ENCODE results near the gene STK16. TPM values are rescaled to one million over a fixed set of nuclear protein-coding genes. Genes with fewer than 3 reads are reported as not detected.

Gene STK16
- total RNA-seq, 2 experiments from 2014 or later = 11.2 to 14.1 TPM

GRCh38 chr2:219269362-219270054 lies 24.2 kb downstream of the STK16 start:
- POLR2A ChIA-PET = interaction anchor here (1.3 kb wide), 1 partner anchor 10 kb away, joined by 5 read pairs; the partner anchor contains the start of gene DNAJB2
- no peak for DNase-seq

DNA sequence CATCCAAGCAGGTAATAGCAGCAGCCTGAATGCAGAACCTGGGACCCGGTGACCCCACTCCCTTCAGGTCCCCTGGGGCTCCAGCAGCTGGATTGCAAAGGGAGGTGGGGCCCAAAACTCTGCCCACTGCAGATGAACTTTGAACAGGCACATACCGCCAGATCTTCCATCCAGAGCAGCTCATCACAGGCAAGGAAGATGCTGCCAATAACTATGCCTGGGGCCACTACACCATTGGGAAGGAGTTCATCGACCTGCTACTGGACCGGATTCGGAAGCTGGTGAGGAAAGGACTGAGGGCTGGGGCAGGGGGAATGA lies 24.7 kb downstream of the STK16 start:
- DNase-seq (no peak), ATAC-seq (ENCODE audit: poor library complexity) (no peak)
- ChIA-PET CTCF (no interaction called here), POLR2A (interaction anchor here (1.3 kb wide), 1 partner anchor 9 kb away, joined by 5 read pairs; the partner anchor contains the start of gene DNAJB2)
- no peak overlapping the region for H3K4me3 ChIP-seq (ENCODE audit: low read length)
- H3K9me3 Mint-ChIP-seq = no peaks in the 10 kb centered on the region
- H3K9me3 ChIP-seq (ENCODE audit: control insufficient read depth in 1 of 2, insufficient read depth in 1 of 2, low read length in 2 of 2) = no peaks in the 10 kb centered on the region
- H3K27me3 ChIP-seq (ENCODE audit: control insufficient read depth in 1 of 2, insufficient read depth in 2 of 2, low read length in 2 of 2) = peaks cover 0 to 2% of the 10 kb centered on the region in 2 experiments
- intact Hi-C loops (cut with DNase I, micrococcal nuclease) = no loop called here
- no peaks in the 10 kb centered on the region for H3K4me1 Mint-ChIP-seq (ENCODE audit: low read depth)
- no peak overlapping the region for H3K4me3 Mint-ChIP-seq
- H3K36me3 ChIP-seq (ENCODE audit: insufficient read depth, low read length) = no peaks in the 10 kb centered on the region
- TF ChIP-seq, protein P1, sequence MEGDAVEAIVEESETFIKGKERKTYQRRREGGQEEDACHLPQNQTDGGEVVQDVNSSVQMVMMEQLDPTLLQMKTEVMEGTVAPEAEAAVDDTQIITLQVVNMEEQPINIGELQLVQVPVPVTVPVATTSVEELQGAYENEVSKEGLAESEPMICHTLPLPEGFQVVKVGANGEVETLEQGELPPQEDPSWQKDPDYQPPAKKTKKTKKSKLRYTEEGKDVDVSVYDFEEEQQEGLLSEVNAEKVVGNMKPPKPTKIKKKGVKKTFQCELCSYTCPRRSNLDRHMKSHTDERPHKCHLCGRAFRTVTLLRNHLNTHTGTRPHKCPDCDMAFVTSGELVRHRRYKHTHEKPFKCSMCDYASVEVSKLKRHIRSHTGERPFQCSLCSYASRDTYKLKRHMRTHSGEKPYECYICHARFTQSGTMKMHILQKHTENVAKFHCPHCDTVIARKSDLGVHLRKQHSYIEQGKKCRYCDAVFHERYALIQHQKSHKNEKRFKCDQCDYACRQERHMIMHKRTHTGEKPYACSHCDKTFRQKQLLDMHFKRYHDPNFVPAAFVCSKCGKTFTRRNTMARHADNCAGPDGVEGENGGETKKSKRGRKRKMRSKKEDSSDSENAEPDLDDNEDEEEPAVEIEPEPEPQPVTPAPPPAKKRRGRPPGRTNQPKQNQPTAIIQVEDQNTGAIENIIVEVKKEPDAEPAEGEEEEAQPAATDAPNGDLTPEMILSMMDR (IDR thresholded peaks at IDR 0.05) = no peak
- no peaks in the 10 kb centered on the region for H3K27me3 Mint-ChIP-seq
- no peak overlapping the region for H3K27ac ChIP-seq (ENCODE audit: low read depth in 1 of 2, low read length in 2 of 2)
- no peaks in the 10 kb centered on the region for H3K4me1 ChIP-seq (ENCODE audit: insufficient read depth, low read length)
- no peaks in the 10 kb centered on the region for H3K36me3 Mint-ChIP-seq (ENCODE audit: low read depth)
- no peak overlapping the region for H3K27ac Mint-ChIP-seq

More at GRCh38 chr2:219269362-219270054, 24.2 kb downstream of the STK16 start:
- no peaks in the 10 kb centered on the region for H3K9me3 ChIP-seq (ENCODE audit: control insufficient read depth in 1 of 2, insufficient read depth in 1 of 2, low read length in 2 of 2)
- peaks cover 0 to 2% of the 10 kb centered on the region in 2 experiments for H3K27me3 ChIP-seq (ENCODE audit: control insufficient read depth in 1 of 2, insufficient read depth in 2 of 2, low read length in 2 of 2)
- no peak for ATAC-seq (ENCODE audit: poor library complexity)
- Mint-ChIP-seq H3K4me1 (ENCODE audit: low read depth) (no peaks in the 10 kb centered on the region), H3K27me3 (no peaks in the 10 kb centered on the region), H3K9me3 (no peaks in the 10 kb centered on the region), H3K4me3 (no peak overlapping the region), H3K36me3 (ENCODE audit: low read depth) (no peaks in the 10 kb centered on the region), H3K27ac (no peak overlapping the region)
- CTCF ChIA-PET = no interaction called here
- intact Hi-C loops (cut with DNase I, micrococcal nuclease) = no loop called here
- TF ChIP-seq, protein P1 (IDR thresholded peaks at IDR 0.05) = no peak
- H3K27ac ChIP-seq (ENCODE audit: low read depth in 1 of 2, low read length in 2 of 2) = no peak overlapping the region
- H3K36me3 ChIP-seq (ENCODE audit: insufficient read depth, low read length) = no peaks in the 10 kb centered on the region
- H3K4me3 ChIP-seq (ENCODE audit: low read length) = no peak overlapping the region
- H3K4me1 ChIP-seq (ENCODE audit: insufficient read depth, low read length) = no peaks in the 10 kb centered on the region

DNA sequence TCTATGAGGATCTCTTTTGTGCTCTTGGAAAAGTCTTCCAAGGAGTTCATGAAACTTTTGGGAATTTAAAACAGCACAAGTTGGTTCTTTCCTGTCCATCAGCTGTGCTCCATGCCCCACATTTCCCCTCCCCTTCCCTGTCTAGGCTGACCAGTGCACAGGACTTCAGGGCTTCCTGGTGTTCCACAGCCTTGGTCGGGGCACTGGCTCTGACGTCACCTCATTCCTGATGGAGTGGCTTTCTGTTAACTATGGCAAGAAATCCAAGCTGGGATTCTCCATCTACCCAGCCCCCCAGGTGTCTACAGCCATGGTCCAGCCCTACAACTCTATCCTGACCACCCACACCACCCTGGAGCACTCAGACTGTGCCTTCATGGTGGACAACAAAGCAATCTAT lies 25.7 kb downstream of the STK16 start:
- Mint-ChIP-seq H3K27ac (no peak overlapping the region), H3K9me3 (no peaks in the 10 kb centered on the region), H3K4me3 (no peak overlapping the region), H3K27me3 (no peaks in the 10 kb centered on the region), H3K36me3 (ENCODE audit: low read depth) (no peaks in the 10 kb centered on the region), H3K4me1 (ENCODE audit: low read depth) (no peaks in the 10 kb centered on the region)
- no peak overlapping the region for H3K27ac ChIP-seq (ENCODE audit: low read depth in 1 of 2, low read length in 2 of 2)
- H3K36me3 ChIP-seq (ENCODE audit: insufficient read depth, low read length) = no peaks in the 10 kb centered on the region
- H3K27me3 ChIP-seq (ENCODE audit: control insufficient read depth in 1 of 2, insufficient read depth in 2 of 2, low read length in 2 of 2) = peaks cover 0 to 2% of the 10 kb centered on the region in 2 experiments
- no peak for DNase-seq
- TF ChIP-seq, protein P1 (IDR thresholded peaks at IDR 0.05) = no peak
- no peaks in the 10 kb centered on the region for H3K9me3 ChIP-seq (ENCODE audit: control insufficient read depth in 1 of 2, insufficient read depth in 1 of 2, low read length in 2 of 2)
- no peak overlapping the region for H3K4me3 ChIP-seq (ENCODE audit: low read length)
- no peaks in the 10 kb centered on the region for H3K4me1 ChIP-seq (ENCODE audit: insufficient read depth, low read length)
- CTCF ChIA-PET = interaction anchor here (0.6 to 1.2 kb wide), 2 partner anchors 13 to 24 kb away, joined by 3 to 5 read pairs; no protein-coding TSS in a partner anchor
- no peak for ATAC-seq (ENCODE audit: poor library complexity)
- POLR2A ChIA-PET = no interaction called here
- intact Hi-C loops (cut with DNase I, micrococcal nuclease) = no loop called here
